Transverse colon (tissue), 4 donors: ENCODE results near the gene GGT1. TPM values are rescaled to one million over a fixed set of nuclear protein-coding genes. Genes with fewer than 3 reads are reported as not detected.
A peak's percentile ranks its signal among the peaks of the same experiment; 100 is the strongest.
"Not testable (repeated sequence)": the region's sequence is repeated elsewhere in the genome, so short reads cannot be mapped to it uniquely, and the experiment has no call there.

Experiments
- DNase-seq: peaks from one replicate; pipeline ENCODE4 v3.0.0-alpha.2; 2019
- H3K27ac ChIP-seq, 4 donors: fragments of 200-600 bp; sonication (generic); 2 replicates each; pipeline ENCODE4 v1.5.1; 2016 to 2018; ENCODE audit warnings: inconsistent platforms in 4 of 4
- H3K27me3 ChIP-seq: fragments of 200-600 bp; sonication (generic); 2 replicates; pipeline ENCODE4 v1.5.1; 2017; ENCODE audit warnings: inconsistent platforms
- H3K36me3 ChIP-seq, 4 donors: fragments of 200-600 bp; sonication (generic); 2 replicates each; pipeline ENCODE4 v1.5.1; 2017 to 2019; ENCODE audit warnings: inconsistent platforms in 4 of 4
- H3K4me1 ChIP-seq, 4 donors: fragments of 200-600 bp; sonication (generic); 2 replicates each; pipeline ENCODE4 v1.5.1; 2017 to 2020; ENCODE audit warnings: inconsistent platforms in 4 of 4
- H3K4me3 ChIP-seq, 4 donors: fragments of 200-600 bp; sonication (generic); 1 replicate in 1 of 4; 2 replicates in 3 of 4; pipeline versions ENCODE4 v1.5.1 to v1.6.1; 2017 to 2019; ENCODE audit warnings: inconsistent platforms in 4 of 4
- H3K9me3 ChIP-seq, 2 donors: fragments of 200-600 bp; sonication (generic); 2 replicates each; pipeline ENCODE4 v1.5.1; 2017 to 2019; ENCODE audit warnings: inconsistent platforms in 2 of 2
- WGBS, 2 donors: methylation state at CpG; one replicate each; pipeline ENCODE4 v1.1.5; 2018; ENCODE audit warnings: low coverage in 1 of 2; 5-methylcytosine and 5-hydroxymethylcytosine counted together
- in situ Hi-C, 4 donors: fragments of 200-750 bp; cut with MboI; loops; one replicate each; pipeline versions ENCODE4 v1.15.0 to v1.15.1; 2017; ENCODE audit warnings: low sequenced_read_pairs in 3 of 4, low pct_ligation_motif_present in 1 of 4, low pct_unique_long_range_greater_than_20kb in 1 of 4
- intact Hi-C: fragments of 100-400 bp; cut with DNase I; formaldehyde crosslinking; loops from one replicate; pipeline ENCODE4 v1.15.1; 2023; ENCODE audit warnings: low total_unique reads
- total RNA-seq, 4 donors: library from RNA; depleted of rRNA; stranded (reverse); fragments of >200 nt; gene quantifications; one replicate each; pipeline ENCODE4 v1.1.0, GENCODE V29; 2016
- TF ChIP-seq, protein P1 (sequence below), 5 experiments: fragments of 200-600 bp in 3 of 5; fragments of 450-650 bp in 2 of 5; sonication (generic) in 3 of 5; IDR thresholded peaks; 1 replicate in 2 of 5; 2 replicates in 3 of 5; pipeline ENCODE4 v1.5.1; 2016 to 2017; ENCODE audit warnings: antibody characterized with exemption in 5 of 5, inconsistent platforms in 3 of 5, mild to moderate bottlenecking in 2 of 5, moderate library complexity in 1 of 5

GGT1 gene
- total RNA-seq, 4 donors from 2014 or later: 52.4 to 167 (median 77.1) TPM

DNA sequence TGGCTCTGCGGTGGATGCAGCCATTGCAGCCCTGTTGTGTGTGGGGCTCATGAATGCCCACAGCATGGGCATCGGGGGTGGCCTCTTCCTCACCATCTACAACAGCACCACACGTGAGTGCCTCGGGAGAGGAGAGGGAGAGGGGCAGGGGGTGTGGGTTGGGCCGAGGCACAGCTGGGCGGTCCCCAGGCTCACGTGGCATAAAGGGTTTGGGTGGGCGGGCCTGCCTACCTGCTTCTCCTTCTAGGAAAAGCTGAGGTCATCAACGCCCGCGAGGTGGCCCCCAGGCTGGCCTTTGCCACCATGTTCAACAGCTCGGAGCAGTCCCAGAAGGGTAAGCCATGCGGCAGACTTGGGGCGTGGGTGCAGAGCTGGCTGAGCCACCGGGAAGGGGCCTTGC lies 11.8 kb downstream of the GGT1 start:
- H3K36me3 ChIP-seq, DNase-seq, in situ Hi-C loops, intact Hi-C loops, H3K9me3 ChIP-seq, H3K27ac ChIP-seq, H3K27me3 ChIP-seq, H3K4me3 ChIP-seq, H3K4me1 ChIP-seq: not testable (repeated sequence)
- WGBS, 2 donors: 86% methylated on average over 13 of the region's 15 CpGs; no CpG with 5 or more reads in 1 of the 2 donors

DNA sequence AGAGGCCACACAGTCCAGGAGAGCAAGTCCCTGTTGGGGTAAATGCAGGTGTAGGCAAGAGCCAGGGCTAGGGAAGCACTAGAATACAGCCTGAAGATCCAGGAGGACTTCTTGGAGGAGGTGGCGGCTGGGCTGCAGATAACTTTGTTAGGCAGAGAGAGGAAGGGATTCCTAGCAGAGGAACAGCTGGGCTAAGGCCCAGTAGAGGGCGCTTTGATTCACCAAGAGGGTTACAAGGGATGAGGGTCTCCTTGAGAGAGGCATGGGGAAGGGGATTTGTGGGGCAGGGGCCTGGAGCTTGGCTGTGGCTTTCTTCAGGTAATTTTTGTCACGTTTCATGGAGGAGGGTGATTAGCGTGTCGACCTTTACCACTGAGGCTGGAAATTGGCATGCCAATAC lies 18.3 kb downstream of the GGT1 start:
- H3K27ac ChIP-seq, H3K4me3 ChIP-seq, H3K27me3 ChIP-seq, DNase-seq, H3K9me3 ChIP-seq, in situ Hi-C loops, intact Hi-C loops, H3K36me3 ChIP-seq, H3K4me1 ChIP-seq: not testable (repeated sequence)
- 62% methylated on average over 3 of the region's 5 CpGs; no CpG with 5 or more reads in 1 of the 2 donors for WGBS, 2 donors

DNA sequence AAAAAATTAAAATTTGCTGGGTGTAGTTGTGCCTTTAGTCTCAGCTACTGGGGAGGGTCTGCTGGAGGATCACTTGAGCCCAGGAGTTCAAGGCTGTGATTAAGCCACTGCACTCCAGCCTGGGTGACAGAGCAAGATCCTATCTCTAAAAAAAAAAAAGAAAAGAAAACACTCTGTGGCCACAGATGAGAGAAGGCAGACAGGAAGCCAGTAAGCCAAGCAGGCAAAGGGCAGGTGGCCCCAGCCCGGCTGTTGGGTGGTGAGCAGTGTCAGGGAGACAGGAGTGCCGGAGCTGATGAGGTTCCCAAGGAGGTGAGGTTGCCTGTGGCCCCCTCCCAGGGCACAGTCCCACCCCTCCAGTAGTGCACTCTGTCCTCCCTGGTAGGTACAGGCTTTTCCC lies 19.6 kb downstream of the GGT1 start:
- H3K9me3 ChIP-seq, intact Hi-C loops, H3K36me3 ChIP-seq, H3K4me3 ChIP-seq, H3K27me3 ChIP-seq, H3K27ac ChIP-seq, H3K4me1 ChIP-seq, in situ Hi-C loops, DNase-seq: not testable (repeated sequence)
- 53% methylated on average over 2 of the region's 2 CpGs; no CpG with 5 or more reads in 1 of the 2 donors for WGBS, 2 donors

DNA sequence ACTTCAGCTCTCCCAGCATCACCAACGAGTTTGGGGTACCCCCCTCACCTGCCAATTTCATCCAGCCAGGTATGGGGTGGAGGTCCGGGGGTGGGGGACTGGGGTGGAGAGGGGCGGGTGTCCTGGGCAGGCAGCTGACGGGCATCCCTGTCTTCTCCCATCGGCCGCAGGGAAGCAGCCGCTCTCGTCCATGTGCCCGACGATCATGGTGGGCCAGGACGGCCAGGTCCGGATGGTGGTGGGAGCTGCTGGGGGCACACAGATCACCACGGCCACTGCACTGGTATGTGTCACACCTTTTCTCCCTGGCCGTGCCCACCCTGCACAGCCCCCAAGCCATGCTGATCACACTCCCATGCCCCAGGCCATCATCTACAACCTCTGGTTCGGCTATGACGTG lies 24.9 kb downstream of the GGT1 start:
- in situ Hi-C loops, H3K36me3 ChIP-seq, intact Hi-C loops: not testable (repeated sequence)

DNA sequence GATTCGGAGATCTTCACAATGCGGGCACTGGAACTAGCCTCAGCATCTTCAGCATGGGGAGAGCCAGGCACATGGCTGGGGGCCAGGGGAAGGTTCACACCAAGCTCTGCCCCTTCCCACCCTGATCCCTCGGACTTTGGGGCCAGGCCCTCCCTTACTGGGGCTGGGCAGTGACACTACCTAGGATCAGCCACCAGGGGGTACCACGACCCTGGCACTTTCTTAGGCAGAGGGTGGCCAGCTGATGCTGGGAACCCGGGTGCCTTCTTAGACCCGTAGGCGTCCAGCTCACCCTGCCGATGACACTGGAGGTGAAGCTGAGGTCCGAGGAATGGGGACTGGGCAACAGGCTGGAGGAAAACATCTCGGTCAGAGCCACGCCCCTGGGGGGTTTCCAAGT lies 26.1 kb downstream of the GGT1 start:
- intact Hi-C loops, H3K36me3 ChIP-seq, H3K4me3 ChIP-seq, H3K9me3 ChIP-seq, H3K27ac ChIP-seq, H3K4me1 ChIP-seq, in situ Hi-C loops, DNase-seq, H3K27me3 ChIP-seq: not testable (repeated sequence)
- WGBS, 2 donors: 59% methylated on average over 8 of the region's 11 CpGs; no CpG with 5 or more reads in 1 of the 2 donors
- TF ChIP-seq, protein P1, sequence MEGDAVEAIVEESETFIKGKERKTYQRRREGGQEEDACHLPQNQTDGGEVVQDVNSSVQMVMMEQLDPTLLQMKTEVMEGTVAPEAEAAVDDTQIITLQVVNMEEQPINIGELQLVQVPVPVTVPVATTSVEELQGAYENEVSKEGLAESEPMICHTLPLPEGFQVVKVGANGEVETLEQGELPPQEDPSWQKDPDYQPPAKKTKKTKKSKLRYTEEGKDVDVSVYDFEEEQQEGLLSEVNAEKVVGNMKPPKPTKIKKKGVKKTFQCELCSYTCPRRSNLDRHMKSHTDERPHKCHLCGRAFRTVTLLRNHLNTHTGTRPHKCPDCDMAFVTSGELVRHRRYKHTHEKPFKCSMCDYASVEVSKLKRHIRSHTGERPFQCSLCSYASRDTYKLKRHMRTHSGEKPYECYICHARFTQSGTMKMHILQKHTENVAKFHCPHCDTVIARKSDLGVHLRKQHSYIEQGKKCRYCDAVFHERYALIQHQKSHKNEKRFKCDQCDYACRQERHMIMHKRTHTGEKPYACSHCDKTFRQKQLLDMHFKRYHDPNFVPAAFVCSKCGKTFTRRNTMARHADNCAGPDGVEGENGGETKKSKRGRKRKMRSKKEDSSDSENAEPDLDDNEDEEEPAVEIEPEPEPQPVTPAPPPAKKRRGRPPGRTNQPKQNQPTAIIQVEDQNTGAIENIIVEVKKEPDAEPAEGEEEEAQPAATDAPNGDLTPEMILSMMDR (IDR thresholded peaks at IDR 0.05): peak; percentile 27 to 42 (median 38)

More for the DNA sequence above, 24.9 kb downstream of the GGT1 start:
- not testable (repeated sequence) for DNase-seq, H3K27ac ChIP-seq, H3K27me3 ChIP-seq, H3K4me1 ChIP-seq, H3K4me3 ChIP-seq, H3K9me3 ChIP-seq
- WGBS, 2 donors: 100% methylated on average over 1 of the region's 16 CpGs; no CpG with 5 or more reads in 1 of the 2 donors

DNA sequence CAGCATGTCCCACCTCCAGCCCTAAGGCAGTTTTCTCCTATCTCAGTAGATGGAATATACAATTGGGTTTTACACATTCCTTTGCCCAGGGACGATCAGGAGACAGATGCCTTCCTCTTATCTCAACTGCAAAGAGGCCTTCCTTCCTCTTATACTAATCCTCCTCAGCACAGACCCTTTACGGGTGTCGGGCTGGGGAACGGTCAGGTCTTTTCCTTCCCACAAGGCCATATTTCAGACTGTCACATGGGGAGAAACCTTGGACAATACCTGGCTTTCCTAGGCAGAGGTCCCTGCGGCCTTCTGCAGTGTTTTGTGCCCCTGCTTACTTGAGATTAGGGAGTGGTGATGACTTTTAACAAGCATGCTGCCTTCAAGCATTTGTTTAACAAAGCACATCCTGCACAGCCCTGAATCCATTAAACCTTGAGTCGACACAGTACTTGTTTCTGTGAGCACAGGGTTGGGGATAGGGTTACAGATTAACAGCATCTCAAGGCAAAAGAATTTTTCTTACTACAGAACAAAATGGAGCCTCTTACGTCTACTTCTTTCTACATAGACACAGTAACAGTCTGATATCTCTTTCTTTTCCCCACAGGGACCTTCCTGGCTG lies 27.9 kb downstream of the GGT1 start:
- H3K27ac ChIP-seq, intact Hi-C loops, H3K4me1 ChIP-seq, H3K4me3 ChIP-seq, H3K27me3 ChIP-seq, in situ Hi-C loops, H3K36me3 ChIP-seq, DNase-seq, H3K9me3 ChIP-seq: not testable (repeated sequence)
- WGBS, 2 donors: 53 to 62% methylated on average over 5 to 7 of the region's 7 CpGs

DNA sequence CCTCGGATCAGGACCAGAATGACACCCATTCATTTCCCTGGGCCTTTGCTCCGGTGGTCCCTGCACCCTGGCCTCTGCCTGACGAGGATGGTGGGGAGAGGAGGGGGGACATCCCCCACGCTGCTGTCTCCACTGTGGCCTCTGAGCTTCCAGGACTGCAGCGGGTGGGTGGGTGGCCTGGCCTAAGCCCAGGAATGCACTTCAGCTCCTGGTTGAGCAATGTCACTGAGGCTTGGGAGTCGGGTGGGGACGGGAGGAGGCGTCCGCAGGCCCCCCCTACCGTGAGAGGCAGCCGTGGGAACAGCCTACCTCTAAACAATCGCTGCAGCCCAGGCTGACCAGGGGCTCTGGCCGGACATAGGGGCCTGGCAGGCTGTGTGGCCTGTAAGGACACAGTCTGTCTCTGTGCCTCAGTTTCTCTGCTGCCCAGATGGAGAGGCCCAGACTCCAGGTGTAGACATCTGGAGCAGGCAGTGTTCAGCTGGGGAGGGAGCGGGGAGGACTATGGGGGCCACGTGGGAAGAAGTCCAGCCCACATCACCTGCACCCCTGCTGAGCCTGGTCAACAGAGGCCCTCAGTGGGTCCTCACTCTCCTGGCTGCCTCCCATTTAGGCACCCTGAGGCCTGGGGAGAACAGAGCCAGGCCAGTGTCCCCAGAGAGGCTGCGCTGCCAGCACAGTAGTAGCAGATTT lies 28.6 kb downstream of the GGT1 start:
- H3K27ac ChIP-seq, DNase-seq, H3K36me3 ChIP-seq, H3K4me3 ChIP-seq, H3K4me1 ChIP-seq, intact Hi-C loops, H3K9me3 ChIP-seq, H3K27me3 ChIP-seq, in situ Hi-C loops: not testable (repeated sequence)
- 68% methylated on average over 16 of the region's 16 CpGs; no CpG with 5 or more reads in 1 of the 2 donors for WGBS, 2 donors

DNA sequence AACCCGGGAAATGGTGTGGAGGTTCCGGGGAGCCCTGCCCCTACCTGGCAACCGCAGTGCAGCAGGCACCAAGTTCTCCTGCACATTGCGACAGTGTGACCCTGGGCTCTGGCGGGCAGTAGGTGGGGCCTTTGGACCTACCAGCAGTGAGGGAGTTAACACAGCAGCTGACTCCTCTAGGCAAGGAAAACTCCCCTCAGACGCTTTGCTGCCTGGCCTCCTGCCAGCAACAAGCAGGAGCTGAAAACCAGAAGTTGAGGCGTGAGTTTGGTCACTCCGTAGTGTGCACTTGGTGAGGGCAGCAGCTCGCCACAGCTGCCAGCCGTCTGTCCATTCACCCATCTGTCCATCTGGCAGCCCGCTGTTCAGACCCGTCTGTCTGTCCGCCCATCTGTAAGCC lies 29.6 kb downstream of the GGT1 start:
- intact Hi-C loops, H3K27ac ChIP-seq, H3K27me3 ChIP-seq, H3K4me3 ChIP-seq, in situ Hi-C loops, H3K4me1 ChIP-seq, DNase-seq, H3K9me3 ChIP-seq, H3K36me3 ChIP-seq: not testable (repeated sequence)
- 43% methylated on average over 7 of the region's 13 CpGs; no CpG with 5 or more reads in 1 of the 2 donors for WGBS, 2 donors

DNA sequence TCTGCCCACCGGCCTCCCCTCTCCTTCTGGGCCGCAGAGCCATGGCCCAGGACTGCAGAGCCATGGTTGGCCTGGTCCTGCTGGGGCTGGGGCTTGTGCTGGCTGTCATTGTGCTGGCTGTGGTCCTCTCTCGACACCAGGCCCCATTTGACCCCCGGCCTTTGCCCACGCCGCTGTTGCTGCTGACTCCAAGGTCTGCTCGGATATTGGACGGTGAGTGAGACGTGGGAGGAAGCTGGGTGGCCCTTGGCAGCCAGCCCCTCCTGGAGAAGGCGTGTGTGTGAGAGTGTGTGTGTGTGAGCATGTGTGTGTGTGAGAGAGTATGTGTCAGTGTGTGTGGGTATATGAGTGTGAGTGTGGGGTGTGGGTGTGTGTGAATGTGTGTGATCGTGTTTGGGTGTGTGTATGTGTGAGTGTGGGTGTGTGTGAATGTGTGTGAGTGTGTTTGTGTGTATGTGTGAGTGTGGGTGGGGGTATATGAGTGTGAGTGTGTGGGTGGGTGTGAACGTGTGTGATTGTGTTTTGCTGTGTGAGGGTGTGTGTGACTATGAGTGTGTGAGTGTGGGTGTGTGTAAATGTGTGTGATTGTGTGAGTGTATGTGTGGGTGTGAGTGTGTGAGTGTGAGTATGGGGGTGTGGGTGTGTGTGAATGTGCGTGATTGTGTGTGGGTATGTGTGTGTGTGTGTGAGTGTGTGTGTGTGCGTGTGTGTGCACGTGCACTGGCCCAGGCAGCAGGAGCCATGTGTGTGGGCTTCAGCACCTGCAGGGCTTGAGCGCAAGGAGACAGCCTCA lies 30.4 kb downstream of the GGT1 start:
- H3K4me1 ChIP-seq, intact Hi-C loops, DNase-seq: not testable (repeated sequence)

More for the DNA sequence above, 30.4 kb downstream of the GGT1 start:
- H3K36me3 ChIP-seq, H3K27me3 ChIP-seq, in situ Hi-C loops, H3K27ac ChIP-seq, H3K9me3 ChIP-seq, H3K4me3 ChIP-seq: not testable (repeated sequence)
- WGBS, 2 donors: 75 to 78% methylated on average over 9 to 16 of the region's 16 CpGs
